Nephron progenitor cell (in vitro differentiated cells): ENCODE data around the gene PATZ1.

Source experiments
- DNase-seq: peaks from one replicate; pipeline ENCODE4 v3.0.0; 2021
- H3K27ac Mint-ChIP-seq: 2 replicates; pipeline ENCODE4 v1.8.0; 2021; ENCODE audit warnings: mild to moderate bottlenecking, moderate library complexity, mixed read lengths
- H3K27me3 Mint-ChIP-seq: 2 replicates; pipeline ENCODE4 v1.8.0; 2021; ENCODE audit warnings: mild to moderate bottlenecking, low read depth, mixed read lengths; ENCODE audit not compliant: poor library complexity
- H3K36me3 Mint-ChIP-seq: 2 replicates; pipeline ENCODE4 v1.8.0; 2021; ENCODE audit warnings: low read depth, mixed read lengths
- H3K4me1 Mint-ChIP-seq: 2 replicates; pipeline ENCODE4 v1.8.0; 2021; ENCODE audit warnings: mixed read lengths
- H3K4me3 Mint-ChIP-seq: 2 replicates; pipeline ENCODE4 v1.8.0; 2021; ENCODE audit warnings: mild to moderate bottlenecking, moderate library complexity, mixed read lengths
- H3K9me3 Mint-ChIP-seq: 2 replicates; pipeline ENCODE4 v1.8.0; 2021; ENCODE audit warnings: mild to moderate bottlenecking, moderate library complexity, mixed read lengths
- CTCF ChIP-seq: fragments of 200-600 bp; sonication (generic); IDR thresholded peaks from 2 replicates; pipeline ENCODE4 v1.5.0; 2021; ENCODE audit warnings: antibody characterized with exemption

Gene PATZ1

GRCh38 chr22:31282748-31283468, 63.2 kb downstream of the PATZ1 start:
- peak overlapping the region; percentile 63 for H3K27ac Mint-ChIP-seq
- DNase-seq = no peak
- no peaks in the 10 kb centered on the region for H3K36me3 Mint-ChIP-seq
- no peak overlapping the region for H3K4me3 Mint-ChIP-seq
- TF ChIP-seq CTCF = no peak
- H3K27me3 Mint-ChIP-seq = no peaks in the 10 kb centered on the region
- H3K9me3 Mint-ChIP-seq = no peaks in the 10 kb centered on the region
- H3K4me1 Mint-ChIP-seq = peaks cover 43% of the 10 kb centered on the region

- H3K9me3 Mint-ChIP-seq = no peaks in the 10 kb centered on the region
- no peak for TF ChIP-seq CTCF
- H3K4me1 Mint-ChIP-seq = peaks cover 46% of the 10 kb centered on the region
- no peaks in the 10 kb centered on the region for H3K36me3 Mint-ChIP-seq
- no peak for DNase-seq
- H3K27me3 Mint-ChIP-seq = no peaks in the 10 kb centered on the region
- H3K4me3 Mint-ChIP-seq = no peak overlapping the region
- H3K27ac Mint-ChIP-seq = no peak overlapping the region
These were observed 64.4 kb downstream of the PATZ1 start for GRCh38 chr22:31281733-31282132.

- Mint-ChIP-seq H3K36me3 (peaks cover 7% of the 10 kb centered on the region), H3K27ac (no peak overlapping the region), H3K4me3 (no peak overlapping the region), H3K27me3 (peaks cover 3% of the 10 kb centered on the region), H3K4me1 (peaks cover 38% of the 10 kb centered on the region), H3K9me3 (no peaks in the 10 kb centered on the region)
- no peak for DNase-seq
- TF ChIP-seq CTCF = no peak
These were observed 66.2 kb downstream of the PATZ1 start for GRCh38 chr22:31279821-31280505.

GRCh38 chr22:31279327-31279669, 66.8 kb downstream of the PATZ1 start:
- Mint-ChIP-seq H3K36me3 (peaks cover 13% of the 10 kb centered on the region), H3K27me3 (peaks cover 3% of the 10 kb centered on the region), H3K9me3 (no peaks in the 10 kb centered on the region), H3K4me3 (no peak overlapping the region), H3K27ac (peak overlapping the region; percentile 90), H3K4me1 (peaks cover 31% of the 10 kb centered on the region)
- TF ChIP-seq CTCF = no peak
- DNase-seq = no peak

- Mint-ChIP-seq H3K4me3 (no peak overlapping the region), H3K27ac (peak overlapping the region; percentile 90), H3K4me1 (peaks cover 27% of the 10 kb centered on the region), H3K36me3 (peaks cover 18% of the 10 kb centered on the region), H3K27me3 (peaks cover 3% of the 10 kb centered on the region), H3K9me3 (no peaks in the 10 kb centered on the region)
- no peak for DNase-seq
- TF ChIP-seq CTCF = no peak
These were observed 67.4 kb downstream of the PATZ1 start for GRCh38 chr22:31278626-31279326.
